HFF-Myc (cell line): ENCODE data around the gene ARHGAP36.

ENCODE experiments used
- DNase-seq: peaks from one replicate; pipeline ENCODE4 v3.0.0-alpha.2; 2011; ENCODE audit warnings: low read depth; ENCODE audit errors: extremely low read depth
- H3K4me3 ChIP-seq: replicated peaks from 2 replicates; pipeline ENCODE4 v1.5.1; 2011; ENCODE audit warnings: low read depth, mild to moderate bottlenecking, control low read depth, low read length
- CTCF ChIP-seq: IDR thresholded peaks from 2 replicates; pipeline ENCODE4 v1.5.1; 2012; ENCODE audit warnings: mild to moderate bottlenecking, low read depth, low read length, control low read depth; ENCODE audit errors: missing control alignments

The ARHGAP36 gene

DNA sequence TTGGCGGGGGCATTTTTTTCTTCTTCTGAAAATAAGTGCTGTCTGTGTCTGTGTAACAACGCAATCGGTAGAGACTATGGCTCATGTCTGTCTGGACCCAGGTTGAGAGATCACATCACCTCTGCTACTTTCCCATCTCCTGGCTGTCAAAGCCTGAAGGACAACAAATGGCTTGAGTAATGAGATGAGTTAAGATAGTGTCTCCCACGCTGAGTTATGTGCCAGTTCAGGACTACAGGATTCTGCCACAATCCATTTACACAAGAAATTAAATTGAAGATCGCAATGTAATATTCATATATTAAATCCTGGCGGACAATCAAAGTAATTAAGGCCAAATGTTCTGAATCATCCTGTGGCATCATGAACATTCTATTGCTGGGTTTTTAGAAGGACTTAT, 16.5 kb upstream of the ARHGAP36 start:
- no peak overlapping the region for H3K4me3 ChIP-seq
- no peak for TF ChIP-seq CTCF
- no peak for DNase-seq

GRCh38 chrX:131045726-131046125, 12.4 kb upstream of the ARHGAP36 start:
- no peak for DNase-seq
- TF ChIP-seq CTCF: no peak
- no peak overlapping the region for H3K4me3 ChIP-seq

DNA sequence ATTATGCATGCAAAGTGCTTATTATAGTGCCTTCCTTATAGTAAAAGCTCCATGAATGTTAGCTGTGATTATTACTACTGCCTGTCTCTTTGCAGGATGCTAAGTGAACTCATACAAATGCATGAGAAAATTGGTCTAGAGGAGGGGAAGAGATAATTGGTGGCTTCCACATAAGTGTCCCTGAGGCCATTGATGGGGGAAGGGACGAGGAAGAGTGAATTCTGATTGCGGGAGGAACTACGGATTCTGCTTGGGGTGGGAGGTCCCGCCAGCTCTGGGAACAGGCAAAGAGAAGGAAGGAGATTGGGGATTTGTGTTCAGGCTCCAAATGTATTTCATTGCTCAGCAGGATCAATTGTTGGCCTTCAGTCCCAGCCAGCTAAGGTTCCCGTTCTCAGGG, 11.6 kb upstream of the ARHGAP36 start:
- no peak for TF ChIP-seq CTCF
- DNase-seq: no peak
- no peak overlapping the region for H3K4me3 ChIP-seq

DNA sequence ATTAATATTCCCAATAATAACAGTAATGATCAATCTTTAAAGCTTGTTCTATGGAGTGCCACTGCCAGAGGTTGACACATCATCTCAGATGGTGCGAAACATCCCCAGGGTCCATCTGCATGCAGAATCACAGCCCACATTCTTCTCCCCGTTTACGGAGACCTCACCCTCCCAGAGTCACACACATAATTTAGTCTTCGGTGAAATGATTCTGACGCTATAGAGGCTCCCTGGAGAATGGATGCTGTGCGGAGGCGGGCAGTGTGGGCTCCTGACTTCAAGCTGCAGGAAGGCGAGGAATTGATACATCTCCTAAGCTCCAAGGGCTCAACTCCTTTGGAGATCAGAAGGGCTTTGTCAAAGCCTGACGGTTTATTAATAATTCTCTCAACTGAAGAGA, 11.0 kb upstream of the ARHGAP36 start:
- DNase-seq: no peak
- no peak for TF ChIP-seq CTCF
- no peak overlapping the region for H3K4me3 ChIP-seq

- DNase-seq: no peak
- no peak overlapping the region for H3K4me3 ChIP-seq
- no peak for TF ChIP-seq CTCF
These were observed 5.1 kb upstream of the ARHGAP36 start for GRCh38 chrX:131053076-131053475.

DNA sequence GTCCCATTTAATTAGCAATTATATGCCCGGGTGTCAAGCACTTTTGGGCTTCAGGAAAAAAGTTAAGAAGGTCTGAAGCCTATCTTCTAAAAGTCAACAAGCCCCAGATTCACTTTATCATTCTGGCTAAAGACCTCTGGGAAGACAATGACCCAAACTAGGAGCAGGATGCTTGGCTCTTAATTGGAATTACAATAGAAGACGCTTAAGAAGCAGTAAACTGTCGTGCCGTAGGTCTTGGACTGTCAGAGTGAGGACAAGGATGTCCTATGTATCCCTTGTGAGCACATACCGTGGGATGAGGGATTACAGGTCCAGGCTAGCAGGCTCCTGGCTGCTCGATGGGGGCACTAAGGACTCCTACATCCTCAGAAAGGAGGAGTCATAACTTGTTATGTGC, 3.2 kb upstream of the ARHGAP36 start:
- H3K4me3 ChIP-seq: no peak overlapping the region
- DNase-seq: no peak
- TF ChIP-seq CTCF: no peak

DNA sequence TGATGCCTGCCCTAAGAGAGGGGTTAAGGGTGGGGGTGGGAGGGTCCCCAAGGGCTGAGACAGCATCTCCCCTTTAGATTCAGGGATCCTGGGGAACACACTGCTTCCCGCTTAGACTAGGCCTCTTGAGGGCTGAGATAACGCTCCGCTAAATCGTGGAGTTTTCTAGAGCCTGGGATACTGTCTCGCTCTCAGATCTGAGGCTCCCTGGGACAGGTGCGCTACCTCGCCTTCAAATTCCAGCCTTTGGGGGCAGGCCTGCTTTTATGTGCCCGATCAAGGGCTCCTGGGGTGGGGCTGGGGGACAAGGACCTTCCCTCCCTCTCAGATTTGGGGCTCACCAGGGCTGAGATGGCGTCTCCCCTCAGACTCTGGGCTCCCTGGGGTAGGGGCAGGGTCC, 440 bp upstream of the ARHGAP36 start:
- no peak for TF ChIP-seq CTCF
- H3K4me3 ChIP-seq: no peak overlapping the region
- no peak for DNase-seq
